HCT116 (cell line): ENCODE measurements around the gene CELA3B. TPM values are rescaled to one million over a fixed set of nuclear protein-coding genes. Genes with fewer than 3 reads are reported as not detected.

Source experiments
- ATAC-seq: fragments of 200-7000 bp; cut with Tn5 transposase; 2 replicates; pipeline ENCODE4 v1.9.1; 2020; ENCODE audit warnings: mild to moderate bottlenecking, moderate library complexity
- BruUV-seq: library from RNA; stranded (reverse); fragments of 400-500 nt; replicated peaks from 2 replicates; lab custom pipeline; 2021; lab: Mats Ljungman, UMichigan
- CTCF ChIA-PET: fragments of 300-600 bp; sonication (Branson Sonifier 250); formaldehyde crosslinking; loops from one replicate; lab custom pipeline; 2021; ENCODE audit warnings: antibody characterized with exemption; lab: Charles Lee
- POLR2A ChIA-PET: fragments of 300-600, 350-600 bp; sonication (Branson Sonifier 250); formaldehyde crosslinking; loops from one replicate; lab custom pipeline; 2021; ENCODE audit warnings: antibody characterized with exemption; lab: Charles Lee
- RAD21 ChIA-PET, 2 experiments: fragments of 300-600 bp; sonication (Branson Sonifier 250); formaldehyde crosslinking; loops; one replicate each; lab custom pipeline; 2023; ENCODE audit warnings: low total read pairs in 2 of 2; ENCODE audit not compliant: uncharacterized antibody in 2 of 2, unreplicated experiment in 2 of 2, low non-redundant PET in 1 of 2; lab: Charles Lee
- DNase-seq: peaks from one replicate; pipeline ENCODE4 v3.0.0-alpha.2; 2010; ENCODE audit warnings: low read depth, low spot score
- H2AFZ ChIP-seq: fragments of 200-600 bp; shearing (Covaris generic), sonication (generic); 2 replicates; pipeline ENCODE4 v1.6.1; 2017; ENCODE audit warnings: low read depth, mixed run types, mixed read lengths, antibody characterized with exemption, low read length; ENCODE audit not compliant: poor library complexity, severe bottlenecking
- H3K27ac ChIP-seq: 2 replicates; pipeline ENCODE4 v1.5.1; 2012; ENCODE audit warnings: low read depth, low read length
- H3K27me3 ChIP-seq: fragments of 200-600 bp; sonication (generic); 2 replicates; pipeline ENCODE4 v1.6.1; 2016; ENCODE audit warnings: mixed run types, low read length, mixed read lengths; ENCODE audit not compliant: insufficient read depth
- H3K36me3 ChIP-seq, 2 experiments: fragments of 200-500 bp in 1 of 2; fragments of 200-600 bp in 1 of 2; sonication (Bioruptor generic) in 1 of 2; sonication (generic) in 1 of 2; 2 replicates each; pipeline versions ENCODE4 v1.5.1 to v1.6.1; 2014 to 2016; ENCODE audit warnings: low read length in 2 of 2, inconsistent platforms in 1 of 2, mixed read lengths in 1 of 2, mixed run types in 1 of 2; ENCODE audit not compliant: insufficient read depth in 2 of 2, control insufficient read depth in 1 of 2
- H3K4me1 ChIP-seq, 2 experiments: fragments of 200-600 bp in 1 of 2; sonication (generic) in 1 of 2; 2 replicates each; pipeline versions ENCODE4 v1.5.1 to v1.6.1; 2012 to 2017; ENCODE audit warnings: low read length in 2 of 2, inconsistent platforms in 1 of 2, mild to moderate bottlenecking in 1 of 2, mixed read lengths in 1 of 2, mixed run types in 1 of 2, moderate library complexity in 1 of 2; ENCODE audit not compliant: insufficient read depth in 2 of 2, control insufficient read depth in 1 of 2
- H3K4me2 ChIP-seq: fragments of 200-600 bp; sonication (generic); 2 replicates; pipeline ENCODE4 v1.6.1; 2017; ENCODE audit warnings: mixed run types, low read length, mixed read lengths
- H3K4me3 ChIP-seq, 2 experiments: fragments of 200-600 bp in 1 of 2; sonication (generic) in 1 of 2; replicated peaks in 1 of 2; 2 replicates each; pipeline ENCODE4 v1.5.1; 2011 to 2016; ENCODE audit warnings: low read length in 2 of 2, control low read depth in 1 of 2, low read depth in 1 of 2, mild to moderate bottlenecking in 1 of 2, mixed read lengths in 1 of 2, mixed run types in 1 of 2
- H3K79me2 ChIP-seq: fragments of 200-600 bp; sonication (generic); 2 replicates; pipeline ENCODE4 v1.6.1; 2017; ENCODE audit warnings: mild to moderate bottlenecking, mixed run types, low read length, moderate library complexity, mixed read lengths; ENCODE audit not compliant: insufficient read depth
- H3K9ac ChIP-seq: fragments of 200-600 bp; sonication (generic); 2 replicates; pipeline ENCODE4 v1.6.1; 2016; ENCODE audit warnings: low read length, mixed read lengths
- H3K9me2 ChIP-seq: fragments of 200-600 bp; sonication (generic), shearing (Covaris generic); 2 replicates; pipeline ENCODE4 v1.6.1; 2017; ENCODE audit warnings: mixed run types, mild to moderate bottlenecking, moderate library complexity; ENCODE audit not compliant: insufficient read depth
- H3K9me3 ChIP-seq, 2 experiments: fragments of 200-500 bp in 1 of 2; fragments of 200-600 bp in 1 of 2; sonication (Bioruptor generic) in 1 of 2; sonication (generic) in 1 of 2; 2 replicates each; pipeline ENCODE4 v1.6.1; 2014 to 2017; ENCODE audit warnings: low read length in 2 of 2, mixed read lengths in 2 of 2, inconsistent platforms in 1 of 2, low read depth in 1 of 2, mild to moderate bottlenecking in 1 of 2, mixed run types in 1 of 2, moderate library complexity in 1 of 2; ENCODE audit not compliant: control insufficient read depth in 1 of 2, insufficient read depth in 1 of 2
- H4K20me1 ChIP-seq: fragments of 200-600 bp; sonication (generic), shearing (Covaris generic); 2 replicates; pipeline ENCODE4 v1.6.1; 2017; ENCODE audit warnings: mixed run types, mild to moderate bottlenecking, moderate library complexity; ENCODE audit not compliant: insufficient read depth
- CBX3 ChIP-seq: IDR thresholded peaks from 2 replicates; pipeline ENCODE4 v1.6.1; 2012; ENCODE audit warnings: low read depth
- CTCF ChIP-seq, 3 experiments: fragments of 200-600 bp in 1 of 3; sonication (generic) in 1 of 3; IDR thresholded peaks in 2 of 3; conservative IDR thresholded peaks in 1 of 3; 2 replicates each; pipeline ENCODE4 v1.5.1; 2012 to 2017; ENCODE audit warnings: low read depth in 2 of 3, low read length in 2 of 3, antibody characterized with exemption in 1 of 3, borderline replicate concordance in 1 of 3, control low read depth in 1 of 3, mild to moderate bottlenecking in 1 of 3, mixed read lengths in 1 of 3, mixed run types in 1 of 3, moderate library complexity in 1 of 3; ENCODE audit not compliant: insufficient read depth in 1 of 3
- ELF1 ChIP-seq: IDR thresholded peaks from 2 replicates; pipeline ENCODE4 v1.6.1; 2012; ENCODE audit warnings: low read depth, borderline replicate concordance
- EZH2phosphoT487 ChIP-seq: fragments of 200-600 bp; IDR thresholded peaks from 2 replicates; pipeline ENCODE4 v1.6.1; 2018; ENCODE audit warnings: antibody characterized with exemption, borderline replicate concordance
- FOSL1 ChIP-seq: IDR thresholded peaks from 2 replicates; pipeline ENCODE4 v1.6.1; 2012; ENCODE audit warnings: low read depth
- JUND ChIP-seq: IDR thresholded peaks from 2 replicates; pipeline ENCODE4 v1.6.1; 2012
- POLR2A ChIP-seq: IDR thresholded peaks from 2 replicates; pipeline ENCODE4 v1.7.0; 2011; ENCODE audit warnings: borderline replicate concordance; ENCODE audit not compliant: insufficient read depth, insufficient read length; ENCODE audit errors: extremely low read depth
- POLR2AphosphoS5 ChIP-seq: IDR thresholded peaks from 2 replicates; pipeline ENCODE4 v1.6.1; 2011; ENCODE audit warnings: mild to moderate bottlenecking, low read depth, low read length, moderate library complexity
- RAD21 ChIP-seq: IDR thresholded peaks from 2 replicates; pipeline ENCODE4 v1.6.1; 2012; ENCODE audit warnings: low read depth, mild to moderate bottlenecking
- REST ChIP-seq: IDR thresholded peaks from 2 replicates; pipeline ENCODE4 v1.6.1; 2012; ENCODE audit warnings: low read depth
- SP1 ChIP-seq: IDR thresholded peaks from 2 replicates; pipeline ENCODE4 v1.6.1; 2012; ENCODE audit warnings: low read depth
- SRF ChIP-seq: IDR thresholded peaks from 2 replicates; pipeline ENCODE4 v1.6.1; 2012; ENCODE audit warnings: low read depth
- TCF7L2 ChIP-seq: IDR thresholded peaks from 2 replicates; pipeline ENCODE4 v1.7.0; 2011; ENCODE audit warnings: borderline replicate concordance, inconsistent platforms; ENCODE audit not compliant: insufficient read depth, insufficient read length; ENCODE audit errors: extremely low read depth
- YY1 ChIP-seq: IDR thresholded peaks from 2 replicates; pipeline ENCODE4 v1.6.1; 2011; ENCODE audit warnings: low read length, low read depth, moderate library complexity, mild to moderate bottlenecking; ENCODE audit not compliant: insufficient replicate concordance; ENCODE audit errors: extremely low read depth
- ZBTB33 ChIP-seq: IDR thresholded peaks from 2 replicates; pipeline ENCODE4 v1.6.1; 2011; ENCODE audit warnings: mild to moderate bottlenecking, low read length, moderate library complexity; ENCODE audit not compliant: insufficient replicate concordance; ENCODE audit errors: extremely low read depth
- ZFX ChIP-seq: fragments of 450-650 bp; IDR thresholded peaks from 2 replicates; pipeline ENCODE4 v1.6.1; 2017
- intact Hi-C: fragments of 100-400 bp; cut with micrococcal nuclease; formaldehyde crosslinking; loops from 2 replicates; pipeline ENCODE4 v1.10.0; 2022
- total RNA-seq: library from RNA; stranded (reverse); gene quantifications from one replicate; pipeline ENCODE4 v1.2.1, GENCODE V29; 2021; ENCODE audit not compliant: unreplicated experiment

Gene CELA3B
- total RNA-seq, 1 experiment from 2014 or later: 5.3 TPM

- no peaks in the 10 kb centered on the region for H3K9me2 ChIP-seq
- RAD21 ChIA-PET: no interaction called here
- H3K4me1 ChIP-seq: peaks cover 8 to 20% of the 10 kb centered on the region in 2 experiments
- H3K79me2 ChIP-seq: no peaks in the 10 kb centered on the region
- no peak overlapping the region for H3K27ac ChIP-seq
- intact Hi-C loops: loop anchor here (5.0 kb wide), 2 partner anchors 89 to 304 kb away; no protein-coding TSS in a partner anchor
- no peaks in the 10 kb centered on the region for H3K9me3 ChIP-seq
- no peaks in the 10 kb centered on the region for H4K20me1 ChIP-seq
- no peak overlapping the region for H2AFZ ChIP-seq
- H3K36me3 ChIP-seq: no peaks in the 10 kb centered on the region
- ATAC-seq: no peak
- TF ChIP-seq RAD21 (no peak), REST (no peak), ZBTB33 (no peak), EZH2phosphoT487 (no peak), JUND (no peak), POLR2AphosphoS5 (no peak), SRF (no peak), ELF1 (no peak), ZFX (no peak), CBX3 (no peak), YY1 (no peak), FOSL1 (no peak), POLR2A (no peak), CTCF (IDR thresholded peaks at IDR 0.05 in 2 of 3, conservative IDR thresholded peaks at IDR 0.05 in 1 of 3; ENCODE audit: borderline replicate concordance in 1 of 3, insufficient read depth in 1 of 3, low read depth in 2 of 3, low read length in 2 of 3) (no peak), SP1 (no peak), TCF7L2 (no peak)
- H3K4me2 ChIP-seq: no peak overlapping the region
- H3K27me3 ChIP-seq: no peaks in the 10 kb centered on the region
- DNase-seq: no peak
- CTCF ChIA-PET: no interaction called here
- H3K9ac ChIP-seq: no peak overlapping the region
- POLR2A ChIA-PET: no interaction called here
- H3K4me3 ChIP-seq: no peak overlapping the region
- BruUV-seq: no TSS peak
Measured at GRCh38 chr1:21961799-21962198, 15.0 kb upstream of the CELA3B start.
